ENCODE results near the gene FGD6.
"Not testable (repeated sequence)": the region's sequence is repeated elsewhere in the genome, so short reads cannot be mapped to it uniquely, and the experiment has no call there.

Gene FGD6

DNA sequence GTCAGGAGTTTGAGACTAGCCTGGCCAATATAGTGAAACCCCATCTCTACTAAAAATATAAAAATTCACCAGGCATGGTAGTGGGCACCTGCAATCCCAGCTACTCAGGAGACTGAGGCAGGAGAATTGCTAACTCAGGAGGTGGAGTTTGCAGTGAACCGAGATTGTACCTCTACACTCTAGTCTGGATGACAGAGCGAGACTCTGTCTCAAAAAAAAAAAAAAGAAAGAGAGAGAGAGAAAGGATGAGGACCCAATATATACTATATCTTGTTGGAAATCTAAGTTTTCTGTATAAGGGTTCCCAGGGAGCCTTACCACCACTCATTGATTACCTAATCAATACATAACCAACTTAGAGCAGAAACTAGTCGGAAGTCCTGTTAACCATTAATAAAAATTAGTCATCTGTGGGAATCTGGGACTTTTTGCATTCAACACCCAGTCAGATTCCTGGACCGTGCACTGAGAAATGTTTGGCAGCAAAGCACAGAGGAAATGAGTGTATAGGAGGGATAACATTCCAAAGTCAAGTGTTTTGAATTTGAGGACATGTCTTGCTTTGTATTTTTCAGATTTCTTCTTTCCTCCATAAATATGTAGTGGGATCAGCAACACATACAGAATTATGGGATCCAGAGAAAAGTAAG is 99.0 kb downstream of the FGD6 start:
- DNase-seq: no peak

DNA sequence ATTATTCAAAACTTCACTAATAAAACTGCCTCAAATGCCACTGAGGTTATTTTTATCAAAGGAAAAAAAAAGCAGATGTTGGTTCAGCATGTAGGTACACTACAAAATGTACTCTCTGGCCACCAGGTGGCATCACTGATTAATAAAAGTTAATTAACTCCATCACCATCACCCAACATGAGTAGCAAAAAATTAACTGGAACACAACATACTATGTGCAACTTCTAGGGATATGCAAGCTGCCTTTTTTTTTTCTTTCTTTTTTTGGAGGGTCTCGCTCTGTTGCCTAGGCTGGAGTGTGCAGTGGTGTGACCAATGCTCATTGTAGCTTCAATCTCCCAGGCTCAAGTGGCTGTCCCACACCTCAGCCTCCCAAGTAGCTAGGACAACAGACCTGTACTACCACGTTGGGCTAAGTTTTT is 100.1 kb downstream of the FGD6 start:
- peak; percentile 79 for DNase-seq

DNA sequence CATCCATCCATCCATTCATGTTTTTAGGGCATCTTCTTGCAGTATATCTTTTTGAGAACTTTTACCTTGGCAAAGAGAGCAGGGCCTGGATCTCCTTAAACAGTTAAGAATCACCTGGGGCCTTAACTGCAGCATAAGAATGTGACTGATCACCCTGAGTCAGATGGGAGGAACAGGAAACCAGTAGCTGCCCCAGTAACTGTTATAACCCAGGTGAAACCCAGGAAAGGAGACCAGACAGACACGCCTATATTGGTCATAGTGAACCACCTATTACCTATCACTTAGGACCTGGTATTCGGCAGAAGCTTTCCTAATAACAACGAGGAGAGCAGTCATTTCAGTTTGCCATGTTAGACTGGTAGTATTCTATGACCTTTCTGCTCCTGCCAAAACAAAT is 100.5 kb downstream of the FGD6 start:
- no peak for DNase-seq

DNA sequence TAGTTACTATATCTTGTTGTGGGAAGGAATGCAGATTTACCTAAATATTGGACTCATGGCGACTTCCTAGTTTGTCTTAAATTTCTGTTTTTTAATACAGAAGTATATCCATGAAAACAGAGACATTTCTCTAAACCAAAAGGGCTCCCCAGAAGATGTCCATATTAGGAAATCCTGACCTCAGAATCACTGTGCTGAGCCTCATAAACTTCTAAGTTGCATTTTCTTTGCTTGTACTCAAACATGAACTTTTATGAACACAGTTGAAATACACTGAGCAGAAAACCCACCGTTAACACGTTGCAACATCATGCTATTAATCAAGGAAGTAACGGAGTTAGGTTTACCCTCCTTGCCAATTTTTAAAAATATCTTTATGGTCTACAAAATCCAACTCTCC is 100.9 kb downstream of the FGD6 start:
- DNase-seq: no peak

DNA sequence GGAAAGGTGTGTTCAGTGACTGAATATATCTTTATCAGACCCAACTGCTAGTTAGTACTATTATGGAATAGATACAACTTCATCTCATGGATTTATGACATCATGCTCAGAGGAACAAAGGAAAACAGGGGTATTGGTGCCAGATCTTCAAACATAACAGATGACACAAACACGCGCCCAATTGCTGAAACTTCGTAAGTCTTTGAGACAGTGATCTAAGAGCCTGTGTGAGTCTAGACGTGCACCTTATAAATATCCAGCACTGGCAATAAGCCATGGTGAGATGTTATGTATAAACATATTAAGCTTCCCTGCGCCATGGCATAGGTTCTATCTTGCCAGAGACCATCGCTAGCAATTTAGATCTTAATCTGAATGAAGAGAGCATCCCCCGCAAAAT is 101.6 kb downstream of the FGD6 start:
- DNase-seq: no peak

DNA sequence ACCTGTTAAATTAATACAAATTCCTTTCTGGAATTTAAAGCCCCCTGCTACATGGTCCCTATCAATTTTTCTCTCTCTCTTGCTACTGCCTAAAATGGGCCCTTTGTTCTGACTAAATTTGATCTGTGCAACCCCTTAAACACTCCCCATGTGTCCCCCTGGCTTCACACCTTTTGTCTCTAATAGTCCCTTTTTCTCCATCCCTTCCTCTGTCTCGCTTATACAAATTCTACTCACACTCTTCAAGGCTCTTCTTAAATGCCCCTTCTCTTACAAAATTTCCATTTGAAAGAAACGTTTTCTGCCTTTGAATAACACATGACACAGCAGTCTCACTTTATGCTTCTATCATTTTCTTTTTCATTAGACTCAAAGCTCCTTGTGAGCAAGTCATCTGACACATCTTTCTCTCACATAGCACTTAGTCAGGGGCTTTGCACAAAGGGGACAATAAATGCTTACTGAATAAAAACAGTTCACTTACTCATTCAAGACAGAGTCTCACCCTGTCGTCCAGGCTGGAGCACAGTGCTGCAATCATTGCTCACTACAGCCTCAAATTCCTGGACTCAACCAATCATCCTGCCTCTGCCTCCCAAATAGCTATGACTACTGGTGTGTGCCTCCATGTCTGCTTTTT is 102.4 kb downstream of the FGD6 start:
- DNase-seq: no peak

DNA sequence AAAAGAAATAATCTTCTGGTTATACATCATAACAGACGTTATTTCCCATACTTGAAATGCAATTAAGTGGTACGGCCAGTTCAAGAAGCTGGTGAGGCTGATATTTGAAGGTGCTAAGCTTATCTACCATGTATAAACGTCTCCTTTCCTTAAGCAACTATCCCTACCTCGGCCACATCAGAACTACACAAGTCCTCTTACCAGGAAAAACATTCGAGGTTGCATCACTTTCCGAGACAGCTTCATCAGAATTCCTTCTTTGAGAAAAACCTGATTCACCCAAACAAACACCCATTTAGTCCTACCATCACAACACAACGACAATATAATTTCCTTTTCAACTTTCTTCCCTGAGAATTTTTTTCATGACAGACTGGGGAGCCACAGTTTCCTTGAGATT is 109.9 kb downstream of the FGD6 start:
- DNase-seq: no peak

DNA sequence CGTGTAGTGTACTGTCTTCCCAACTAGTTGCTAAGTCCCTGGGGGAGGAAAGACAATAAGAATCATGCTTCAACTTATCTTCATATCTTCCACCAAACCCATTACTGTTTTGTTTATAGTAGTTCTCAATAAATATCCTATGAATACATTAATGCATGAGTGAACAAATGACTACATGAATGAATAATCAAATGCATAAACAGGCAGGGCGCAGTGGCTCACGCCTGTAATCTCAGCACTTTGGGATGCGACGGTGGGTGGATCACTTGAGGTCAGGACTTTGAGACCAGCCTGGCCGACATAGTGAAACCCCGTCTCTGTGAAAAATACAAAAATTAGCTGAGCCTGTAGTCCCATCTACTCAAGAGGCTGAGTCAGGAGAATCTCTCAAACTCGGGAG is 111.7 kb downstream of the FGD6 start:
- no peak for DNase-seq

DNA sequence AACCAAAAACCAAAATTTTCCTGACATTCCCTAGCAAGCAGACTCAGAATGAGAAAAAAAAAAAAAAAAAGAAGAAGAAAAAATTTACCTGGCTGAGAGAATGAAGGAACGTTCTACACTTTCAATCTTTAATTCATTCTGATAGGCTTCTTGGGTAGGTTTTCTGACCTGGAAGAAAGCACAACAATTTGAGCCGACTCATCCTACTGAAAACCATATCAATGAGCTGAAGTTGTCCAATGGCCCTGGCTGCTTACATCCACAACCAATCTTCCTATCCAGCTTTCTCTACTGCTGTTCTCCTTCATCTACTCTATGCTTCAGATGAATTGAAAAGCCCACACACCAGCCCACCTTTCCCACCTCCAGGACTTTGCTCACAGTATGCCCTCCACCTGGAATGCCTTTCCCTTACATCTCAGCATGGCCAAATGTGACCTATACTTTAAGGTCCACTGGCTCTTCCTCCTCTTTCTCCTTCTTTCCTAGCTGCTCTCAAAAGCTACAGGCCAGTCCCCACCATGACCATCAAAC is 112.3 kb downstream of the FGD6 start:
- no peak for DNase-seq

DNA sequence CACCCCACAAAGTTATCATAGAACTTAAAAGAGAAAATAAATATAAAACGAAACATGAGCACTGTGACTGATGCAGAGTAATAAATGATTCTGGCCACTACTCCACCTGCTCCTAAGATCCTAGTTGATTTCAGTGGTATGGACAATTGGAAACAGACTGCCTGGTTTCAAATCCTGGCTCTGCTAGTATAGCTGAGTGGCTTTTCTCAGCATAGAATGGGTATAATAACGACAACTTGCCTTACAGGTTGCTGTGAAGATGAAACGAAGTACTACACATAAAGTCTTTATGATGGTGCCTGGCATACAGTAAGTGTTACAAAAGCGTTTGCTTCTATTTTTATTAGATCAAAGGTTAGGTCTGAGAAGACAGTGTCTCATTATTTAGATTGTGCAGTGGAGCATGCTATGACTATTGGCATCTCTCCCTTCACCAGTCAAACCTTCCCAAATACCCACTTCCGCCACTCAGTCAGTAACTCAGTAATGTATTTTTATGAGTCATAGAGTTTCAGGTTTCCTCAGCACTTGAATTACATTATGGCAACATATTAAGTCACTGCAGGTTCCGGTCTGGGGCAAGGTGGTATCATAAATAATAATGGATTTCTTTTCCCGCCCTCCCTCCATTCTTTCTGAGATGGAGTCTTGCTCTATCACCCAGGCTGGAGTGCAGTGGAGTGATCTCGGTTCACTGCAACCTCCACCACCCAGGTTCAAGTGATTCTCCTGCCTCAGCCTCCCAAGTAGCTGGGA is 114.2 kb downstream of the FGD6 start:
- peak; percentile 89 for DNase-seq

DNA sequence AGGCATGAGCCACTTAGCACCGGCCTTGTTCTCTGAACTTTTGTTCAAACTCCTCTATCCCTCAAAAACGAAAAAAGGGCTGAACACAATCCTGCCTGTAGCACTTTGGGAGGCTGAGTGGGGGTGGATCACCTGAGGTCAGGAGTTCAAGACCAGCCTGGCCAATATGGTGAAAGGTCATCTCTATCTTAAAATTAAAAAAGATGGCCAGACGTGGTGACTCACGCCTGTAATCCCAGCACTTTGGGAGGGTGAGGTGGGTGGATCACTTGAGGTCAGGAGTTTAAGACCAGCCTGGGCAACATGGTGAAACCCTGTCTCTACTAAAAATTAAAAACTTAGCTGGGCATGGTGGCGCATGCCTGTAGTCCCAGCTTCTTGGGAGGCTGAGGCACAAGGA is 115.3 kb downstream of the FGD6 start:
- DNase-seq: not testable (repeated sequence)

DNA sequence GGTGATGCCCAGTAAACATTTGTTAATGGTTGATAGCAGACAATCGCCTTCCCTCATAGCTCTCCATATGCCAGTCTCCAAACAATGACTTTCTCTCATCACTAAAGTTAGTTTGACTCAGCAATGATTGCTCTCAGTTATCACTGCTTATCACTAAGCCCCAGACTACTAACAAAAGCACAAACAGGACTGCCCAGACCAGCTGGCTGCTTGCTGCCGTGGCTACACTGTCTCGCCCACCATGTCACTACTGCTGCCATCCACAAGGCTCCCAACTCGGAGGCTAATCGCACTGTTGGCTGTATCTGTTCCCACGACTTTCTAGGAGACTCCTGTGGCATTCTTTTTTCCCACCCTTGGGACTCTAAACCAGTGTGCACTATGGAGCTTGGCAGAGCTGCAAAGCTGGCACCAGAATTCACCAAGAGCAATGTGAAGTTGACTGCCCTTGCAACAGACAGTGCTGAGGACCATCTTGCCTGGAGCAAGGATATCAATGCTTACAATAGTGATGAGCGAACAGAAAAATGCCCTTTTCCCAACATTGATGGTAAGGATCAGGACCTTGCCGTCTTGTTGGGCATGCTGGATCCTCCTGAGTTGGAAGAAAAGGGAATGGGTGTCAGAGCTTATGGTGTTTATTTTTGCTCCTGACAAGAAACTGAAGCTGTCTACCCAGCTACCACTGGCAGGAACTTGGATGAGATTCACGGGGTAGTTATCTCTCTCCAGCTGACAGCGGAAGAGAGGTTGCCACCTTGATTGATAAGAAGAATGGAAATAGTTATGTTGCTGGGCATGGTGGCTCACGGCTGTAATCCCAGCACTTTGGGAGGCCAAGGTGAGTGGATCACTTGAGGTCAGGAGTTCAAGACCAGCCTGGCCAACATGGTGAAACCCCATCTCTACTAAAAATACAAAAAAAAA is 116.7 kb downstream of the FGD6 start:
- DNase-seq: no peak

DNA sequence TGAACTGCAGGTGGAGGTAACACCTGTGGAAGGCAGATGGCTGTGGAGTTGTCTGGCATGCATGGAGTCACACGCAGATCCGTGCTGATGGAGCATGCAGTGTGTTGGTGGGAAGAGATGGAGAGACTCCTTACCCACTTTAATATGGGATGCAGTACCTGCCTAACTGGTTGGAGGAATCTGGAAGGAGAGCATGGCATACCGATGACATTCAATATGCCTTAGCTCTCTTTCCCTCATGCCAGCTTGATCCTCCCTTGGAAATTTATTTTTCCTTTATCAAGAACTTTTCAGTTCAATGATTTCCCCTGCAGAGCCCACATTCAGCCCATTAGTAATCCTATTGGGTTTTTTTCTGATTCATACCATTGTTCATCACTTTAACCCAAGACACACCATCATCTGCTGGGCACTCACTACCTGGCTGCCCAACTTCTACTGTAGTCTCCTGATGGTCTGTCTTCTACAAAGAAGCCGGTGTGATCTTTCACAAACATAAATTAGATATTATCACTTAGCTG is 117.9 kb downstream of the FGD6 start:
- no peak for DNase-seq

DNA sequence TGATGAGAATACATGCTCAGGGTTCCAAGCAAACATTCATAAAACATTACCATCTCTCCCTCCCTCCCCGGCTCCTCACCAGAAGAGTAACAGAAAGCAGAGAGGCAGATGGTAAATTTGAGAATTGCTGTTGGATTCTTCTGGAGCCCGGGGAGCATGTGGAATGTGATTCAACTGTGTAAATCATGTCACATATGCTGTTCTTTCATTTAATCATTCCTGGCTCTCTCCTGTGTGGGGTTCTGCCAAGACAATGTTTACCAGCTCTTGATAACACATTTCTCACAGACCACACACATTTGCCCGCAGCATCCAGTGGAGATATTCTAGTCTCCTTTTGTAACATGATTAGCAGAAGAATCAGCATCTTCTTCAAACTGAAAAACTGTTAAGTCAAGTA is 120.4 kb downstream of the FGD6 start:
- no peak for DNase-seq

DNA sequence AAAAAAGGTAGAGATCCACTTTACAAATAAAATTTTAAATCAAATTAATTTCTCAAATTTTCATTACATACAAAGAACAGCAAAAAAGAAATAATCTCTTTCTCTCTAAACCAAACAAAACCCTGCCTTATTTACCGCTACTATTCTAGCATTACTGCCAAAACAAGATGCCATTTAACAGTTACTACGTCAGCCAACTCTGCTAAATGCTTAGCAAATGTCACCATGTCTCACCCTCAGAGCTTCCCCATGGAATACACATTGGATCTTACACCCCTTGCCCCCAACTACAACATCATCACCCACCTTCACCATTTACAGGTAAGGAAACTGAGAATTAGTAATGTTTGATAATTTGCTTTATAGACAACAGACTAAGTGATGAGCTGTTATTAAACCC is 120.9 kb downstream of the FGD6 start:
- no peak for DNase-seq

DNA sequence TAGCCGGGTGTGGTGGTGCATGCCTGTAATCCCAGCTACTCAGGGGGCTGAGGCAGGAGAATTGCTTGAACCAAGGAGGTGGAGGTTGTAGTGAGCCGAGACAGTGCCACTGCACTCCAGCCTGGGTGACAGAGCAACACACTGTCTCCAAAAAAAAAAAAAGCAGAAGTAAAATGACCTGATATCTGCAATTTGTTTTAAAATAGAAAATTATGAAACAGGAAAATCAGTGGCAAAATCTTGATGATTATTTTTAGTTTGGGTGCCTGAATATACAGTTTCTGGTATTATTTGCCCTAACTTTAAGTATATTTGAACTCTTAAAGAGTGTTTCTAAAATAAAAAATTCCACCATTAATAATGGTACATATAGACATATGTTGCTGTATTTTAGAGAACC is 121.4 kb downstream of the FGD6 start:
- DNase-seq: not testable (repeated sequence)

DNA sequence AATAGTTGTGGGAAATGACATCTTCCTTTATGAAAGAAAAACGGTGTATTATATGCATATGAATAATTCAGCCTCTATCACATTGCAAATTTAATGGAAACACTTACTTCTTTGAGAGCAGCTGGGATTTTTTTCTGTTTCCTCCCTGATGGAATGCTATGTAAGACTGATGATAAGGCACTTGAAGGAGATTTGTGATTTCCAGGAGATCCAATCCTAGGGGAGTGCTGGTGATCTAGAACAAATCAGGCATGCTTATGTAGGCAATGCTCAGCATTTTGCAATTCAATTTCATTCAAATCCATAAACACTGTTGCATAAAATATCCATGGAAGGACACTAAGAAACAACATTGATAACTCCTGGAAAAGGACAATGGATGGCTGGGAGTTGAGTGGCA is 127.8 kb downstream of the FGD6 start:
- no peak for DNase-seq

DNA sequence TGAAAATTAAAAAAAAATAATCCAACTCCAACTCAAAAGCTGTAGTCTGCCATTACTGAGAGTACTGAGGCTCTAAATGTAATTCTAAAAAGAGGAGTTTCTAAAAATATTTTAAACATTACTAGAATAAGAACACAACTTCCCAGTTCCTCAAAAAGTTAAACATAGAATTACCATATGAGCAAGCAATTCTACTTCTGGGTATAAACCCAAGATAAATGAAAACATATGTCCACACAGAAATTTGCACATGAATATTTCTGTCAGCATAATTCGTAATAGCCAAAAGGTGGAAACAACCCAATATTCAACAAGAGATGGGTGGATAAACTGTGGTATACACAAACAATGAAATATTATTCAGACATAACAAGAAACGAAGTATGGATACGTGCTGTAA is 128.9 kb downstream of the FGD6 start:
- DNase-seq: no peak

DNA sequence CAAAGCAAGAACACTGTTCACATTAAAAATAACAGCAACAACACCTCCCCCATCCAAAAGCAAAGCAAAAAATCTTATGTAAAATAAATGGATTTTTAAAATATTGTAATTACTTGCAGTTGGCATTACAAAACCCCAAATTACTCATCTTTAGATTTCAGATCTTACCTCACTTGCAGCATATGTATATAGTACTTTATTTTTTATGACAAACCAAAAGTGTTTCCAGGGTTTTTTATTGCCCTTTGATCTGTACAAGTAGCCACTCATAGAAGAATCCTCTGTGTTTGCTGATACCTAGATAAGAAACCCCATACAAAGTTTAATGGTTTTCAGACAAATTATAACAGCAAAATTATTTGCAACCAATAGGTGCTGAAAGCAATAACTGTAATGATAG is 131.7 kb downstream of the FGD6 start:
- no peak for DNase-seq

DNA sequence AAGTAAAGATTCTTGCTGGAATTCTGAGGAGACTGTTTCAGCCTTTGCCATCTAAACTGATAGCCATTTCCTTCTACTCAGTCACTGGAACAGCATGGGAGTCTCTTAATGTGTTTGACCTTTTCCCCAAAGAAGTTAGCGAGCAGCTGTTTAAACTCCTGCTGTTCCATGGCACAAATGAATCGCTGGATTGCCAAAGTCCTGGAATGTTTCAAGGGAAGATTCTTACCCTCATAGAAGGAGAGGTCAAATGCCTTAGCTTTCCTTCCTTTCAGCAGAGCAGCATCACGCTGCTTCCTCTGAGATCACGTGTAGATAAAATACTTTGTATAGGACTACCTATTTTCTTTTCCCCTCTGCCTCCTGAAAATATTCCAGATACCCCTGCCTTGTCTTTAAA is 133.3 kb downstream of the FGD6 start:
- no peak for DNase-seq

DNA sequence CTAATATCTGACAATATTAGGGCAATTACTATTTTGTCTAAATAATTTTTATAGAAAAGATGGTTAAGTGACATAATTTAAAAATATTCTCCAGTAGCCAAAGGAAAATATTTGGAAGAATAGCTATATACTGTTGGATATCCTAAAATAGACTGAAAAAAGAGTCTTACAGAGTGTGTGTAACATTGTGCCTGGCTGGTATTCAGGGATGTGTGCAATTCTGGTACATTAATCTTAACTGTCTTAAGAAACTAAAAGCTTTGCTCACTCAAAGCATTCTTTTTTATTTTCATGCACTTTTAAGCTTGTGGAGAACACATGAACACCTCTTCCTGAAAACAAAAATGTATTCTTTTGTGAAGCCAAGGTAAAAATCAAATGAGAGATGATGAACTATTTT is 133.8 kb downstream of the FGD6 start:
- DNase-seq: no peak

DNA sequence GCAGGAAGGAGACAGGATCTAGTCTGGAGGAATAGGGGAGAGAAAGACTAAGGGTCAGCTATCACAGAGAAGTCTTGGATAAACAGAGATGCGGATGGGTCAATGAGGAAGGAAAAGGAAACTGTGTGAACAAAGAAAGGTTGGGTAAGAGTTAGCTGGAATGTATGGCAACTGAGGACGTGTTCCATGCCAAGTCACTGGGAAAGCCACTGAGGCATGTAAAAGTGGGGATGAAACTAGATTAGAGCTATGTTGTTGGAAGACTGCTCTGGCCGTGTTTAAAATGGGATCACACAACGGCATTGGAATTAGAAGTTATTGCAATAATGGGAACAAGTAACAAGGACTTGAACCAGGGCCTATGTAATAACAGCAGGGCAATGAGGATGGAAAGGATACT is 139.9 kb downstream of the FGD6 start:
- no peak for DNase-seq

DNA sequence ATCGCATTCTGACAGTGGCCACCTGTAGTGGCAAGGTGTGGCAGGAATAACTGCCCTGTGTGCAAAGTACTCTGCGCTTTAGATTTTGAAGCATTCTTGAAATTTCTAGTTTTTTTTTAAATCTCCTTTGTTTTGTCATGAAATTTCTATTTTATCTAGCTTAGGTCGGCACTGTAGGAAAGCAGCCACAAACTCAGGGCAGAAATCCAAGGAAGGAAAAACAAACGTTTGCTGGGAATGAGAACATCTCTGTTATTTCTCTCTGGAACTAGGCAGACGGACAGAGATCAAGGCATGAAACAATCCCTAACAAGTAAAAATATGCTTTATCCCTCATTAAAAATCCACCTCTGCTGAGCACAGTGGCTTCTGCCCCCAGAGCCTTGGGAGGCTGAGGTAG is 142.5 kb downstream of the FGD6 start:
- no peak for DNase-seq

All from NCI-H1105 treated with DMSO at 0.1 percent for 48 hours (cell line).